ENCODE measurements around the gene CASTOR1.

CASTOR1 gene

DNA sequence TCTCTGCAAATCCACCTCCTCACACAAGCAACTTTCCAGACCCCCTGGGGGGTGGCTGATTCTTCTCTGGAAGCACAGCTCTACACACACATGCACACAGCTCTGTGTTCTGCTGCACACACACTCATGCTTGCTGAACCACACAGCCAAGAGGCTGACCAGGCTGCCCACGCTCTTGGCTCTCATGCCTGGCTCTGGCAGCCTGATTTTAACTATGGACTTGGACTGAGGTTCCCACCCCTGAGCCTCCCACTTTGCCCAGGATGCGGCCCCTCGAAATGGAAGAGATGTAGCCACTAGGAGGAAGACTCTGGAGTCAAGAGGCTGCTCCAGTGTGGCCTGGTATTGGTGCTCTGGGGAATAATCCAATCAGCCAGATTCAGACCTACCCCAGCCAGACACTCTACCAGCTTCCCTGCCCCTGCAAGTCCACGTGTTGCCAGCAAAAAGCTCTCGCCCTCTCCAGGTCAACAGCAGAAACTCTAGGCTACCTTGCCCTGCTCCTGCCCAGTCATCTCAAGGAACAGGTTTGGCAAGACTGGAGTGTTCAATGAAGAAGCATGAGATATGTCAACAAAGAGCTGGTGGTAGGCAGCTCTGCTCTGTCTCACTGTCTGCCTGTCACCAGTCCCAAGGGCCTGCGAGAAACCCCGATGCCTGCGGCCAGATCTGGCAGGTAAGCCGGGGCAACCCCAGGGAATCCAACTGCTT is 8.8 kb upstream of the CASTOR1 start:
- DNase-seq: no peak

- DNase-seq: no peak
Observed at GRCh38 chr22:30297276-30297990, 8.1 kb upstream of the CASTOR1 start.

GRCh38 chr22:30296833-30297232 is 7.5 kb upstream of the CASTOR1 start:
- no peak for DNase-seq

DNA sequence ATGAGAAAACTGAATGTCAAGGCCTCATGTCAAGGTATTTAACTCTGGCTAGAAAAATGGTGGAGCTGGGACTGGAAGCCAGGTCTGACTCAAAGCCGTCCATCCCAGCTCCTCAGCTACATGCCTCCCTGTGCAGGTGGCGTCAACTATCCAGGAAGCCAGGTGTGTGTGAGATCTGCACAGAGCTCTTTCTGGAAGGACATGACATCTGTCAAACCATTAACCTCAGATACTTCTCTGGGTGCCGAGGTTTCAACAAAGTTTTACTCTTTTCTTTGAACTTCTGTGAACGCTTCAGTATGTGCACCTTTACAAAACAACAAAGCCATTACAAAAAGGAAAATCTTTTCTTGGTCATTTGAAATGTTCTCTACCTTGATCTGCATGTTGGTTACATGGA is 7.0 kb upstream of the CASTOR1 start:
- DNase-seq: no peak

DNA sequence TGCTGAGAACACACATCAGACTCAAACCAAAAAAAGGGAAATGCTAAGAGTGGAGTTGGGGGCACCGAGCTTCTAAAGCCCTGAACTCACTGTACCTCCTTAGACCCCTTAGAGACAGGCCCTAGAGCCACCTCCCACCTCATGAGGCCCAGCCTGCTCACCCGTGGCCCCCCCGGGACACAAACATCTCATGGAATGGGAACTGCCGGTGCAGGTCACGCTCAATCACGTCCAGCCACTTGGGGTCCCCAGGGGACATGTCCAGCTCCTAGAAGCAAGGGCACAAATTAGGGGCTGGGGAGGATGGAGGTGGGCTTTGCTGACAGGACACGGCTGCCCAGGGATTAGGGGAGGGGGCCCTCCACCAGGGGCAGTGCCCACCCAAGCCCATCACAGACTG is 6.3 kb upstream of the CASTOR1 start:
- no peak for DNase-seq

GRCh38 chr22:30294830-30295229 is 5.5 kb upstream of the CASTOR1 start:
- no peak for DNase-seq

- no peak for DNase-seq
Observed at GRCh38 chr22:30294066-30294465, 4.8 kb upstream of the CASTOR1 start.

DNA sequence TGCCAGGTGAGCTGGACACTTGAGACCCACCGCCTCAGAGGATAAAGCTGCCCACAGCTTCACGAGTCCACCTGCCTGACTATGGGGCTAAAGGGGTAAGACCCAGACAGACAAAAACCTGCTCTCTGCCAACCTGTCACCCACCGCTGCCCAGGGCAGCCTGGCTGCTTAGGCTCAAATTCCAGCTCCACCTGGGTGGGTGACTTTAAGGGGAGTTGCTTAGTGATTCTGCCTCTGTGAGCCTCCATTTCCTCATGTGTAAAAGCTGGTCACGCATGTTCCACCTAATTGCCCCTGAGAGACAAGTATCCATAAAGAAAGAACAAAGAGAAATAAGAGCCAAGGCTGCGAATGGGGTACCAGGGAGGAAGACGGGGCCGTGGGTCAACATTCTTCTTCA is 3.7 kb upstream of the CASTOR1 start:
- no peak for DNase-seq

DNA sequence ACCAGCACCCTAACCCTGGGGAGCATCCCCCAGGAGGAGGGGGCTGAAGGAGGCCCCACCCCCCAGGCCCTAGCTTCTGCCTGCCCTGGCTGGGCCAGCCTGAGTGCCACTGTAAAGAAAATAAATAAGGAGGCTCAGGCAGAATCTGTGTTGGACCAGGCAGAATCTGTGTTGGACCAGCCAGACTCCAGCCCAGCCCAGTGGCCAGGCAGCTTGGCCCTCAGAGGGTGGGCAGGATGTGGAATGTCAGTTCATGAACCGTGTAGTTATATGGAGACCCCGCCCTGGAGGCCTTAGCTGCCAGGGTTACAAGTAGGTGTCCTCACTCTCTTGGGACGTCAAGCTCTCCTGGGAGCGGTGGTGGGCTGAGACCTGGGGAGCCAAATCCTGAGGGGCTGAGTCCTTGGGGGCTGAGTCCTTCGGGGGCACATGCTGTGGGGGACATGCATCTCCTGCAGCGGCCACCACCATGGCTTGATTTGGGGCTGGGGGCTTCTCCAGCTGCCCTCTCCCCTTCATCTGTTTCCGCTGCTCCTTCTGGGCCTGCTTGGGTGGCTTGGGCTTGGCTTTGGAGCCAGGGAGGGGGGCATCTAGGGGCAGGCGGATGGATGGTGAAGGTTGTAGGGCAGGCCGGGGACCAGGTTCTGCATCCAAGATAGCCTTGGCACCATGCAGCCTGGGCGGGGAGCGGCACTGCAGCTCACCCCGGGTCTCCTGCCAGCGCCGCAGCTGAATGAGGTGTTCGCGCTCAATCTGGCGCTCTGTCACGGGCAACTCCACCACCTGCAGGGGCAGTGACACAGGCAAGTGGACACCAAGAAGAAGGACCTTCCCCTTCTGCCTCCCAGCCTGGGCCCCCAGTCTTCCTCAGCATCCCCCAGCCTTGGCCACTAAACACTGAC is 3.0 kb upstream of the CASTOR1 start:
- DNase-seq: no peak

GRCh38 chr22:30291058-30291892 is 2.0 kb upstream of the CASTOR1 start:
- DNase-seq: peak; percentile 69

DNA sequence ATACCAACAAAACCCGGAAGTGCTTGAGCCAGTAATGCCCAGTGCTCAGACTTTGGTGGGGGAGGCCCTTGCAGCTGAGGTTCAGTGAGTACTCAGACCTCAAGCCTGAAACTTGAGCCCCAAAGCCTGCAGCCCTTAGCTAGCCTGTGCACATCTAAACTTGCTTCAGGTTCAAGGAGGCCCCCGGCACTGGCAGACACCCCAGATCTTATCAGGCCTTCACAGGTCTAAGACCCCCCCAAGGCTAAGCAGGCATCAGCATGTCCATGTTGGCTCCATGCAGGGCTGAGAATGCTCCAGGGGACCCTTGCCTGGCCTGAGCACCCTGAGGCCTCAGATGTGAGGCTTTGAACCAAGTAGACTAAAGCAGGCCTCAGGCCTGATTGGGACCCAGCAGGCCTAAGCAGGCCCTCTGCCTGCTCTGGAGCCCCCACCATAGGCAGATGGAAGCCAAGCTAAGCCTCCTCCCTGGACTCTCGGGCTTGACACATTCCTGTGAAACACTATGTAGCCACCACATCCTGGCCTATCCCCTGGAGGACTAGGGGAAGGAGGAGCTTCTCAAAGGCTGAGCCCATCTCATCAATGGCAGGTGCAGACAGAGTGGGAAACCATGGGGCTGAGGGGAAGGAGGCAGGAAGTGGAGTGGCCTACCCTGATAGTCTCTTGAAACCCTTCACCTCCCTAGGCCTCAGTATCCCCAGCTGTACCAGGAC is 1.2 kb upstream of the CASTOR1 start:
- peak; percentile 87 for DNase-seq

DNA sequence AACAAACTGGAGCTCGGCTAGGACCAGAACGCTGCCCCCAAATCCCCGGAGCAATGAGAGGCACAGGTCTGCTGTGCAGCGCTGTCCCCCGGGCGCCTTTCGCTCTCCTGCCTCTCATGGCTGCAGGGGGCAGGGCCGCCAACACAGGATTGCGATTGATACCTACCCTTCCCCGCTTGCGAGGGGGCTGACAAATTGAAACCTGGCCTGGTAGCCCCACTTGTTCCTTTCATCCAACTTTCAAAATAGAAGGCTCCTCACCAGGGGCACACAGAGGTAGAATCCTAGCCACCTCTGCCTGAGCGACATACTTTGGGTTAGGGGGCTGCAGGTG is 642 bp upstream of the CASTOR1 start:
- no peak for DNase-seq

- DNase-seq: no peak
Observed at GRCh38 chr22:30288419-30289140, 725 bp downstream of the CASTOR1 start.

DNA sequence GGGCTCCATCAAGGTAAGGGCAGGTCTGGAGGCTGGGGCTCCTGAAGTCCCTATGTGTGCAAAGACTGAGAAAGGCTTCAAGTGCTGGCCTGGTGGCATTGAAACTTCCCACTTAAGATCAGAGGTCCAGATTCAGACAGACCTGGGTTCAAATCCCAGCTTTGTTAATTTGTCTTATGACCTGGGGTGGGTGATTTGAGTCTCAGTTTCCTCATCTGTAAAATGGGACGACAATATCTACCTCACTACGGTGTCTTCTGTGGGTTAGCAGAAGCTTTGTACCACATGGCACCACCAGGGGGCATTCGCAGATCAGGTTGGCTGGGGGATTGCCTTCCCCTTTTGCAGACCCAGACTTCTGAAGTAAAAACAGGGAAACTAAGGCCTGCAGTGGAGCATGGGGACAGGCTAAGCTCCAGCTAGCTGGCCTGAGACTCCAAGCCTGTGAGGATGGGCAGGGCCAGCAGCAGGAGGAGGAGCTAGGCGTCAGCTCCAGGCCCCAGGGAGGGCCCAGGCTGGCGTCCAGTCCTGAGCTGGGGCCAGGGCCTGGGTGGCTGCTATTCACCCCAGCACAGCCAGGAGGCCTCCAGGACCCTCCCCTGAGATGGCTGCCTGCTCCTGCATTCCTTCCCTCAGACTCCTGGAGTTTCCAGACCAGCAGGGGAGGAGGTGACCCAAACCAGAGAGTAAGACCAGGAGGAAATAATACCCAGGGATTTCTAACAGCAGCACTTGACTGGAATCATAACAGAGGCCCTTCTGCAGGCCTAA is 1.5 kb downstream of the CASTOR1 start:
- peak; percentile 95 for DNase-seq

- DNase-seq: peak; percentile 39
Observed at GRCh38 chr22:30286813-30287647, 2.3 kb downstream of the CASTOR1 start.

GRCh38 chr22:30286331-30286730 is 3.0 kb downstream of the CASTOR1 start:
- no peak for DNase-seq

- no peak for DNase-seq
Observed at GRCh38 chr22:30285846-30286200, 3.5 kb downstream of the CASTOR1 start.

DNA sequence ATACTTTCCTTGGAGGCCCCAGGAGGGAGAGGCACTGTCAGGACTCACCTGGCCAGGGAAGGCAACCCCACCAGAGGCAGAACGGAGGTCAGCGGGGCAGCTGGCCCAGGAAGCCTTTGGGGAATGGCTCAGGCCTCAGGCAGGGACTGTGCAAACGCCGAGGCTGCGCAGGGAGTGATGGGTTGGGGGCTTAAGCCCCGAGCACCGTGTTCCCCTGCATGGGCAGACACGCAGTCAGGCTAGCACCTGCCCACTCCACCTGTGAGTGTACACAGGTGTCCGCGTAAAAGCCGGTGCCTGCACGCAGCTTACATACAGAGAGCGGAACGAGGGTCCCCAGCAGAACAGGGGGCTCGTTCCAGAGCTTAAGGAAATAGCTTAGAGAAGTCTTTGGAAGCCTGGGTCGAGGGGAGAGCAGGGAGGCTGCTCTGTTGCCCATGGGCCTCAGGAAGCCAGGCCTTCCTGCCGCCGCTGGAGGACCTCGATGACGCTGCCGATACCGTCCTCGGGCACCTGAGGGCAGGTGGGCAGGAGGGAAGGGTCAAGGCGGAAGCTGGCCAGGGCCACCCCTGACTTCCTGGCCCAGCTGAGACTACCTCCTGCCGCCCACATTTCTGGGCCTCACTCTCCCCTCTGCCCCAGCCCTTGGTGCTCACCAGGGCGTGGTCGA is 4.0 kb downstream of the CASTOR1 start:
- DNase-seq: no peak

DNA sequence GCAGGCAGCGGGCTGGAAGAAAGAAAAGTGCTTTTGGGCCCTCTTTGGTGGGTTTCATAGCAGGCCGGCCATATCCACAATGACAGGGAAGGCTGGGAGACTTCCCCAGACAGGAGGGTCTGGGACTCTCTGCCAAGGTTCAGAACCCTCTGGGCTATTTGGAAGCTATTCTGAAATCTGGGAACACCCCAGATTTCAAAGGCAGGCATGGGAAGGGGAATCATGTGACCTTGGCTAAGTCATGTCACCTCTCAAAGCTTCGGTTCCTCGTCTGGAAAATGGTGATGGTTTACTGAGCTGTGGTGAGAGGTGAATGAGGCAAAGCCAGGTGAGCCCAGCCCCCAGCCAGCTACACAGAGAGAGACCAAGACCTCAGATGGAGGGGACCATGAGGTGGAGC is 4.6 kb downstream of the CASTOR1 start:
- no peak for DNase-seq
